NCI-H2107 treated with DMSO at 0.1 percent for 48 hours (cell line): Measurements from ENCODE around the gene FOXQ1.
"Not testable (repeated sequence)": the region's sequence is repeated elsewhere in the genome, so short reads cannot be mapped to it uniquely, and the experiment has no call there.

Experiments
- DNase-seq: peaks from one replicate; lab custom pipeline; 2025; ENCODE audit not compliant: unreplicated experiment; lab: John Stamatoyannopoulos, UW

The FOXQ1 gene

GRCh38 chr6:1355068-1355467, 43.2 kb downstream of the FOXQ1 start:
- DNase-seq, result not testable (repeated sequence)

GRCh38 chr6:1361717-1362116, 49.8 kb downstream of the FOXQ1 start:
- not testable (repeated sequence) for DNase-seq

- DNase-seq, result no peak
These were observed 50.7 kb downstream of the FOXQ1 start for GRCh38 chr6:1362643-1363042.

- DNase-seq, result no peak
These were observed 51.4 kb downstream of the FOXQ1 start for GRCh38 chr6:1363298-1363697.

GRCh38 chr6:1363729-1364572, 52.1 kb downstream of the FOXQ1 start:
- no peak for DNase-seq
